ENCODE data around the gene MCTP1.
"Not testable (repeated sequence)": the region's sequence is repeated elsewhere in the genome, so short reads cannot be mapped to it uniquely, and the experiment has no call there.

The MCTP1 gene

GRCh38 chr5:94884311-94884710, 400.6 kb downstream of the MCTP1 start:
- no peak for DNase-seq (ENCODE audit: low read depth in 2 of 2)

- no peak for DNase-seq (ENCODE audit: low read depth in 2 of 2)
Observed at GRCh38 chr5:94872526-94872925, 412.4 kb downstream of the MCTP1 start.

- no peak for DNase-seq (ENCODE audit: low read depth in 2 of 2)
Observed at GRCh38 chr5:94870511-94871183, 414.2 kb downstream of the MCTP1 start.

GRCh38 chr5:94869921-94870320, 415.0 kb downstream of the MCTP1 start:
- no peak for DNase-seq (ENCODE audit: low read depth in 2 of 2)

GRCh38 chr5:94863951-94864350, 420.9 kb downstream of the MCTP1 start:
- DNase-seq (ENCODE audit: low read depth in 2 of 2) = no peak

- no peak for DNase-seq (ENCODE audit: low read depth in 2 of 2)
Observed at GRCh38 chr5:94857111-94857510, 427.8 kb downstream of the MCTP1 start.

GRCh38 chr5:94856257-94856800, 428.6 kb downstream of the MCTP1 start:
- DNase-seq (ENCODE audit: low read depth in 2 of 2) = no peak

- no peak for DNase-seq (ENCODE audit: low read depth in 2 of 2)
Observed at GRCh38 chr5:94855543-94855942, 429.4 kb downstream of the MCTP1 start.

GRCh38 chr5:94853120-94853519, 431.8 kb downstream of the MCTP1 start:
- no peak for DNase-seq (ENCODE audit: low read depth in 2 of 2)

GRCh38 chr5:94850960-94851359, 433.9 kb downstream of the MCTP1 start:
- no peak for DNase-seq (ENCODE audit: low read depth in 2 of 2)

- DNase-seq (ENCODE audit: low read depth in 2 of 2) = no peak
Observed at GRCh38 chr5:94849821-94850736, 434.8 kb downstream of the MCTP1 start.

- DNase-seq (ENCODE audit: low read depth in 2 of 2) = no peak
Observed at GRCh38 chr5:94849324-94849723, 435.6 kb downstream of the MCTP1 start.

GRCh38 chr5:94847726-94848125, 437.2 kb downstream of the MCTP1 start:
- DNase-seq (ENCODE audit: low read depth in 2 of 2) = no peak

GRCh38 chr5:94847019-94847418, 437.9 kb downstream of the MCTP1 start:
- no peak for DNase-seq (ENCODE audit: low read depth in 2 of 2)

GRCh38 chr5:94845696-94846095, 439.2 kb downstream of the MCTP1 start:
- not testable (repeated sequence) for DNase-seq (ENCODE audit: low read depth in 2 of 2)

- DNase-seq (ENCODE audit: low read depth in 2 of 2) = no peak
Observed at GRCh38 chr5:94841598-94842322, 443.1 kb downstream of the MCTP1 start.

- DNase-seq (ENCODE audit: low read depth in 2 of 2) = no peak
Observed at GRCh38 chr5:94833851-94834250, 451.0 kb downstream of the MCTP1 start.

GRCh38 chr5:94832685-94833084, 452.2 kb downstream of the MCTP1 start:
- no peak for DNase-seq (ENCODE audit: low read depth in 2 of 2)

GRCh38 chr5:94830520-94830919, 454.4 kb downstream of the MCTP1 start:
- no peak for DNase-seq (ENCODE audit: low read depth in 2 of 2)

- DNase-seq (ENCODE audit: low read depth in 2 of 2) = not testable (repeated sequence)
Observed at GRCh38 chr5:94828222-94828621, 456.7 kb downstream of the MCTP1 start.

- DNase-seq (ENCODE audit: low read depth in 2 of 2) = no peak
Observed at GRCh38 chr5:94820488-94820887, 464.4 kb downstream of the MCTP1 start.

GRCh38 chr5:94818904-94819303, 466.0 kb downstream of the MCTP1 start:
- DNase-seq (ENCODE audit: low read depth in 2 of 2) = no peak
